Duodenal mucosa (tissue), 2 donors: ENCODE measurements around the gene LETM1.
"Not testable (repeated sequence)": the region's sequence is repeated elsewhere in the genome, so short reads cannot be mapped to it uniquely, and the experiment has no call there.

ENCODE experiments used
- H3K27ac ChIP-seq: one replicate; pipeline ENCODE4 v1.7.0; 2013; ENCODE audit warnings: low read depth, low read length
- H3K27me3 ChIP-seq, 2 donors: one replicate each; pipeline ENCODE4 v1.7.0; 2013; ENCODE audit warnings: low read length in 2 of 2, control low read depth in 1 of 2; ENCODE audit not compliant: insufficient read depth in 2 of 2, control insufficient read depth in 1 of 2
- H3K36me3 ChIP-seq, 2 donors: one replicate each; pipeline ENCODE4 v1.7.0; 2013; ENCODE audit warnings: low read length in 2 of 2, control low read depth in 1 of 2; ENCODE audit not compliant: insufficient read depth in 2 of 2, control insufficient read depth in 1 of 2
- H3K4me1 ChIP-seq, 2 donors: one replicate each; pipeline ENCODE4 v1.7.0; 2013; ENCODE audit warnings: low read length in 2 of 2, control low read depth in 1 of 2; ENCODE audit not compliant: insufficient read depth in 2 of 2, control insufficient read depth in 1 of 2
- H3K4me3 ChIP-seq, 2 donors: one replicate each; pipeline ENCODE4 v1.7.0; 2013; ENCODE audit warnings: low read length in 2 of 2, low read depth in 1 of 2
- H3K9ac ChIP-seq, 2 donors: one replicate each; pipeline ENCODE4 v1.7.0; 2013; ENCODE audit warnings: low read length in 2 of 2, low read depth in 1 of 2
- H3K9me3 ChIP-seq, 2 donors: one replicate each; pipeline ENCODE4 v1.7.0; 2013; ENCODE audit warnings: low read length in 2 of 2, control low read depth in 1 of 2; ENCODE audit not compliant: control insufficient read depth in 1 of 2

Gene LETM1

DNA sequence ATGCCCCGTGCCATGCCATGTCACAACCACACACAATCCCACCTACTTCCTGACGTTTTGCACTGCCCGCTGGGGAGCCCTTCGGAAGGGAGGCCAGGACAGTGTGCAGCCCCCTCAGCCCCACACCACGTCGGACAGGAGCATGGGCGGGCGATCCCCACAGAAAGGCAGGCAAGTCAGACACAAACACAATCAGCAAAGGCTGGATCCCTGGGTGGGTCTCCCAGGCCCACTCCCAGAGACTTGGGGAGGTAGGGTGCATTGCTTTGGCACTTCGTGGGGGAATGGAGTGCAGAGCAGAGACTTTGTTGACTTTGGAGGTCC lies 14.1 kb downstream of the LETM1 start:
- H3K9ac ChIP-seq, result no peak overlapping the region
- no peaks in the 10 kb centered on the region for H3K27me3 ChIP-seq
- no peaks in the 10 kb centered on the region for H3K4me1 ChIP-seq
- H3K9me3 ChIP-seq, result no peaks in the 10 kb centered on the region
- peaks cover 43 to 75% of the 10 kb centered on the region in 2 donors for H3K36me3 ChIP-seq
- no peak overlapping the region for H3K4me3 ChIP-seq
- H3K27ac ChIP-seq, result no peak overlapping the region

DNA sequence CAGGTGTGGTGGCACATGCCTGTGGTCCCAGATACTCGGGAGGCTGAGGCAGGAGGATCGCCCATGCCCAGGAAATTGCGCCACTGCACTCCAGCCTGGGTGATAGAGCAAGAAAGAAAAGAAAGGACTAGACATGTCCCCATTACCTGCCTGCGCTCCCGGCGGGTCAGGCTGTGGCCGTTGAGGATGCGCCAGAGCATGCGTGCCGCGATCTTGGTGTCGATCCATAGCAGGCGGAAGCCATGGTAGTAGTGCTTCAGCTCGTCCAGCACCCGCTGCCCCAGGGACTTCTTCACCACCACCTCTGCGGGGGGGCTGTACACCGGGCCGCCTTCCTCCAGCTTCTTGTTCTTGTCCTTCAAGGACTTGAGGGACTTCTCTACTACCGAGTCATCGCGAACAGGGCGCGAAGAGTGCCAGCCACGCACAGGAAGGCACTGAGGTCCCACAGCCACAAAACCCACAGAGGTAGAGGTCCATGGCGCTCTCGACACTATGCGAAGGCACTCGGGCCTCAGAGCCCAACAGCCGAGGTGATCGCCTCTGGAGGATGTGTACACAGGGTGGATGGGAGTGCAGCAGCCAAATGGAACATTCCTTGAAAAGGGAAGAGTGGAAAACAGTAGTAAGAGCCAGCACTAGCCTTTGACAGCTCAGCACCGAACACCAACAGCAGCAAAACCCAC lies 14.6 kb downstream of the LETM1 start:
- H3K4me3 ChIP-seq, result no peak overlapping the region
- H3K9ac ChIP-seq, result no peak overlapping the region
- no peaks in the 10 kb centered on the region for H3K4me1 ChIP-seq
- H3K27ac ChIP-seq, result no peak overlapping the region
- H3K36me3 ChIP-seq, result peaks cover 43 to 75% of the 10 kb centered on the region in 2 donors
- no peaks in the 10 kb centered on the region for H3K27me3 ChIP-seq
- H3K9me3 ChIP-seq, result no peaks in the 10 kb centered on the region

DNA sequence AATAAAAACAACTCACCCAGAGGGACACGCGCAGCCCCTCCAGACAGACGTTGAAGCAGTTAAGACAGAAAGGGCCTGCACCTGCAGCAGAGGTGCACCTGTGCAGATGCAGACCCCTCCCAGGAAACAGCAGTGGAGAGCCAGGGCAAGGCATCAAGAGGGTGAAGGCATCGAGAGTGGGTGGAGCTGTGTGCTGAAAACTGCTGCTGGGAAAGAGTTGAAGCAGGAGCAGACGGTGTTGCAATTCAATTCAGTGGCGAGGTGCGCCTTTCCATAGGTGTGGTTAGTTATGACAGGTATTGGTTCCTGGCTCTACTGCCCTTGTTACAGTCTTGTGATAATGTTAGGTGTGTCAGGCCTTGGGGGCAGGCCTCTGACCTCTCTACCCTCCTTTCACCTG lies 16.7 kb downstream of the LETM1 start:
- H3K4me3 ChIP-seq, result no peak overlapping the region
- no peaks in the 10 kb centered on the region for H3K9me3 ChIP-seq
- H3K27me3 ChIP-seq, result no peaks in the 10 kb centered on the region
- no peak overlapping the region for H3K27ac ChIP-seq
- no peak overlapping the region for H3K9ac ChIP-seq
- no peaks in the 10 kb centered on the region for H3K4me1 ChIP-seq
- H3K36me3 ChIP-seq, result peaks cover 43 to 81% of the 10 kb centered on the region in 2 donors

DNA sequence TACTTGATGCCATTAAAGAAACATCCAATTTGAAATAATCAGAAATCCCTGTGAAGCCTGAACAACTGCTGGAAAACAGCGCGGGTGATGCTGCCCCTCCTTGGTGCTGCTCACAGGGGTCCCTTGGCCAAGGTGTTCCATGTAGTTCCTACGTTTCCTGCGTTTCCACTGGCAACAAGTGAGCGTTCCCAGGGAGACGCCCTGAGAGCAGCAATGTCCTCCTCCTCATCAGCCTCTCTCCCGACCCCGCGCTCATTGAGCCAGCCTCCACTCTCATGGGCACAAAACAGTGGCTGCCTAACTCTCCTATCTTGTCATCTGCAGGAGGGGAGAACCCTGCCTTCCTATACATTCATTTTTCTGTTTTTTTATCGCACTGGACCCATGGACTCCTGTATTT lies 18.9 kb downstream of the LETM1 start:
- no peaks in the 10 kb centered on the region for H3K9me3 ChIP-seq
- no peak overlapping the region for H3K4me3 ChIP-seq
- H3K27ac ChIP-seq, result no peak overlapping the region
- H3K9ac ChIP-seq, result no peak overlapping the region
- H3K36me3 ChIP-seq, result peaks cover 37 to 83% of the 10 kb centered on the region in 2 donors
- no peaks in the 10 kb centered on the region for H3K4me1 ChIP-seq
- no peaks in the 10 kb centered on the region for H3K27me3 ChIP-seq

DNA sequence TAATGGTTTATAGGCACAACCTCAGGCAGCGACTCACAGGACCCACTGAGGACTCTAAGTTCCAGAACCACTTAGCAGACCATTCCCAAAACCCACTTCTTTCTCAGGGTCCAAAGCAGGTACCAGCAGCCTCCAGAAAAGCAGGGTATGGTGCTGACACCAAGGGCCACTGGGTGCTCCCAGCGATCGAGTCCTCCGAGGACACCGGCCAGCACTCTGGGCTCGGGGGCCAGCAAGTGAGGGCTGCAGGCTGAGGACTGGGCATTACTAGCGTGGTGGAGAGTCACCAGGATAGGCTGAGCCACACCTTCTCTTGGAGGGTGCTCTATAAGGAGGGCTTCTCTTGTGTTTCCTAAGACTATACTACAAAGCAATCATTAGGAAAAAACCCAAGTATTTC lies 19.3 kb downstream of the LETM1 start:
- Histone ChIP-seq H3K27ac (no peak overlapping the region), H3K9ac (no peak overlapping the region), H3K36me3 (peaks cover 39 to 82% of the 10 kb centered on the region in 2 donors), H3K27me3 (no peaks in the 10 kb centered on the region), H3K4me1 (no peaks in the 10 kb centered on the region), H3K4me3 (no peak overlapping the region), H3K9me3 (no peaks in the 10 kb centered on the region)

DNA sequence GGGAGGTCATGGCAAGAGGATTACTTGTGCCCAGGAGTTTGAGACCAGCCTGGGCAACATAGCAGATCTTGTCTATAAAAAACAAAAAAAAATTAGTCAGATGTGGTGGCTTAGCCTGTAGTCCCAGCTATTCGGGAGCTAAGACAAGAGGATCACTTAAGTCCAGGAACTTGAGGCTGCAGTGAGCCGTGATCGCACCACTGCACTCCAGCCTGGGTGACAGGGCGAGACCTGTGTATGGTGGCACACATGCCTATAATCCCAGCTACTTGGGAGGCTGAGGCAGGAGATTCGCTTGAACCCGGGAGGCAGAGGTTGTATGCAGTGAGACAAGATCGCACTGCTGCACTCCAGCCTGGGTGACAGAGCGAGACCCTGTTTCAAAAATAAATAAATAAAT lies 20.1 kb downstream of the LETM1 start:
- H3K27me3 ChIP-seq, H3K27ac ChIP-seq, H3K4me1 ChIP-seq, H3K9ac ChIP-seq, H3K4me3 ChIP-seq, H3K9me3 ChIP-seq: not testable (repeated sequence)
- H3K36me3 ChIP-seq, result peaks cover 38 to 82% of the 10 kb centered on the region in 2 donors

DNA sequence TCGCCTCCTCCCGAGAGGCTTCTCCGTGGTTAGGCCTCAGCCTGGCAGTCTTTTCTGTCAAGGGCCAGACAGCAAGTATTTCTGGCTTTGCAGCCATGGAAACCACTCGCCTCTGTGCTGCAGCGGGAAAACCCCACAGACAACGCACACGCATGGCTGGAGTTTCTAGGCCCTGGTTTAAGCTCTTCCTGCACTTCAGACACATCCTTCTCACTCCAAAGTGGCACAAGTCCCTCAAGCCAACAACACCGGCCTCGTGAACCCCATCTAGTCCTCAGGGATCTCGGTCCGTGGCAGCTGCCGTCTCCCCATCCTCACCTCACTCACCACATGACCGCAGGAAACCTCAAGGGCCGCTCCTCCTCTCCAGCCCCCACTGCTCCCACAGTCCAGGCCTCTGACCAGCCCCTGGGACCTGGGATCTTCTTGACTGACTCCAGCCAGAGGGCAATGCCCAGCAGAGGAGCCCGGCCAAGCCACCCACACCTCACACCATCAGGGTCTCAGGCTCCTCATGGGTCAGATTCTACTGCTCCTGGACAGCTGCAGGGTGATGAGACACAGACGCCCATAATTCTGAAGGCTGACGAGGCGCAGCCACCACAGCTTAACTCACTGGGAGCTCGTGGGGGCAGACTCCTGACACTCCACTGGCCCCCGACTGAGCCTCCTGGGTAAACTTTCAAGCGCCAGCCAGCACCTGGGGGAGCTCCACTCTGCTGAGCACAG lies 21.7 kb downstream of the LETM1 start:
- Histone ChIP-seq H3K4me3 (no peak overlapping the region), H3K9me3 (no peaks in the 10 kb centered on the region), H3K9ac (no peak overlapping the region), H3K4me1 (no peaks in the 10 kb centered on the region), H3K27ac (no peak overlapping the region), H3K27me3 (no peaks in the 10 kb centered on the region), H3K36me3 (peaks cover 28 to 85% of the 10 kb centered on the region in 2 donors)

DNA sequence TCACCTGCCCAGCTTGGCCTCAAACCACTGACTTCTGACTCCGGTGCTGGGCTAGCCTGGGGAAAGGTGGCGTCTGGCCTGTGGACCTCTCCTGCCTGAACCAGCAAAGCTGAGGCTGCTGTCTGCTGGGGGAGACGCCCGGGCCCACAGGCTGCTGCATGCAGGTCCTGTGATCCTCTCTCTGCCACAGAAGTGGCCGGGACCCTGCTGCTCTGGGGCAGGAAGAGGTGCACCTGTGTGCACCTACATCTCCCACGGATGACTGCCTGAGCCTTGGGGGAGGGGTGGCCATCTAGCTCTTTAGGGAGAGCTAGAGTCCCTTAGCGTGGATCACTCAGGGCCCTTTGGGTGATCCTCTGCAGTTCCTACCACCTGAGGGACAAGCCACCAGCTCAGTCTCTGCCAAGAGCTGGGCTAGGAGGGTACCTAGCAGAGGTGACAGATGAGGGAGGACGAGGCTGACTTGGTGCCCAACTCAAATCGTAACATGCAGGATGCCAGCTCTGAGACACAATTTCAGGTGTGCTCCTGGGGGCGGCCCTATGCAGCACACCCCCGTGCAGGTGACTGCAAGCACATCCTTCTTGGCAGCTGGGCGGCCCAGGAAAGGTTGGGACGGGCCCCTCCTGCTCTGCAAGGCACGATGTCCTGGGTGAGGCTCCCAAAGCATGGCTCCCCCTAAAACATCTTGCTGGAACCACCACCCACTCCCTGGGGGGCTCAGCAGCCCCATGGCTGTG lies 22.5 kb downstream of the LETM1 start:
- H3K4me1 ChIP-seq, result no peaks in the 10 kb centered on the region
- peaks cover 26 to 77% of the 10 kb centered on the region in 2 donors for H3K36me3 ChIP-seq
- H3K27ac ChIP-seq, result no peak overlapping the region
- no peak overlapping the region for H3K9ac ChIP-seq
- no peaks in the 10 kb centered on the region for H3K27me3 ChIP-seq
- H3K4me3 ChIP-seq, result no peak overlapping the region
- H3K9me3 ChIP-seq, result no peaks in the 10 kb centered on the region

DNA sequence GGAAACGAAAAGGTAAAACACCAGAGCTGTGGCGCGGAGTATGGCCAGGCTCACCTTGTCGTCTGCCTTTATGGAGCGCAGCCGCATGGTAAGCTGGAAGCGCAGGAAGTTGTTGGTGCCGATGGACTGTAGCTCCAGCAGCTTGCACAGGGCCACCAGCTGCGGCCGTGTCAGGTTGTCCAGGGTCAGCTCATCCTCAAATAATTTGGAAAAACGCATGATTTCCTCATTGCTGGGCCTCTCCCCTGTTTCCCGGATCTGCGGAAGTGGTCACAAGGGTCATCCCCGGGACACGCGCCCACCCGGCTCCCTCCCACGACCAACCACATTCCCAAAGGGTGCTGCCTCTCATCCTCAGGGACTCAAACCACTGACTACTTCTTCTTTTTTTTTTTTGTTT lies 23.3 kb downstream of the LETM1 start:
- Histone ChIP-seq H3K9me3 (no peaks in the 10 kb centered on the region), H3K4me3 (no peak overlapping the region), H3K36me3 (peaks cover 26 to 75% of the 10 kb centered on the region in 2 donors), H3K9ac (no peak overlapping the region), H3K27me3 (no peaks in the 10 kb centered on the region), H3K27ac (no peak overlapping the region), H3K4me1 (no peaks in the 10 kb centered on the region)

DNA sequence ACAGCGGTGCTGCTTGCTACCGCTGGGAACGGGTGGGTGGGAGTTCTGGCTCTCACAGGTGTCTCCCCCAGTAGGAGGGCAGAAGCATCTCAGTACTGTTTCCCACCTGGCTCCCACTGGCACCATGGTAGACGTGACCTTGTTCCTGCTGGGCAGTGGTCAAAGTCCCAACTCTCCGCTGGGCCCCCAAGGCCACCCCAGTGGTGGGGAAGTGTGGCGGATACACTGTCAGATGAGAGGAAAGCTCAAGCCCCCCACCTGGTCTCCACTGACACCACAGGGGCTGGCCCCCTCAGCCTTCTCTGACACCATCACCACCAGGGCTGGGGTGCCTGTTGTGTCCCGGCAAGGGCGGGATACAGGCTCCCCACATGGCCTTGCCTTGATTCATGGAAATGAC lies 24.6 kb downstream of the LETM1 start:
- Histone ChIP-seq H3K9me3 (no peaks in the 10 kb centered on the region), H3K27me3 (no peaks in the 10 kb centered on the region), H3K36me3 (peaks cover 25 to 74% of the 10 kb centered on the region in 2 donors), H3K9ac (no peak overlapping the region), H3K4me1 (no peaks in the 10 kb centered on the region), H3K27ac (no peak overlapping the region), H3K4me3 (no peak overlapping the region)
